HG02981 (cell line): ENCODE measurements around the gene TTC24.
"Not testable (repeated sequence)": the region's sequence is repeated elsewhere in the genome, so short reads cannot be mapped to it uniquely, and the experiment has no call there.

ENCODE experiments used
- ATAC-seq: cut with Tn5 transposase; IDR thresholded peaks from one replicate; pipeline ENCODE4 v1.9.1; 2021; ENCODE audit warnings: mild to moderate bottlenecking, moderate library complexity; ENCODE audit not compliant: unreplicated experiment

The TTC24 gene

GRCh38 chr1:156579472-156579871 lies at the start of gene TTC24:
TTC24 (plus strand) TSS chr1:156579723; CDS start chr1:156581365, 1,642 bp downstream.
- no peak for ATAC-seq

GRCh38 chr1:156530006-156530405 lies 49.5 kb upstream of the TTC24 start:
- no peak for ATAC-seq

- ATAC-seq = no peak
Observed at GRCh38 chr1:156532374-156532773, 47.1 kb upstream of the TTC24 start.

DNA sequence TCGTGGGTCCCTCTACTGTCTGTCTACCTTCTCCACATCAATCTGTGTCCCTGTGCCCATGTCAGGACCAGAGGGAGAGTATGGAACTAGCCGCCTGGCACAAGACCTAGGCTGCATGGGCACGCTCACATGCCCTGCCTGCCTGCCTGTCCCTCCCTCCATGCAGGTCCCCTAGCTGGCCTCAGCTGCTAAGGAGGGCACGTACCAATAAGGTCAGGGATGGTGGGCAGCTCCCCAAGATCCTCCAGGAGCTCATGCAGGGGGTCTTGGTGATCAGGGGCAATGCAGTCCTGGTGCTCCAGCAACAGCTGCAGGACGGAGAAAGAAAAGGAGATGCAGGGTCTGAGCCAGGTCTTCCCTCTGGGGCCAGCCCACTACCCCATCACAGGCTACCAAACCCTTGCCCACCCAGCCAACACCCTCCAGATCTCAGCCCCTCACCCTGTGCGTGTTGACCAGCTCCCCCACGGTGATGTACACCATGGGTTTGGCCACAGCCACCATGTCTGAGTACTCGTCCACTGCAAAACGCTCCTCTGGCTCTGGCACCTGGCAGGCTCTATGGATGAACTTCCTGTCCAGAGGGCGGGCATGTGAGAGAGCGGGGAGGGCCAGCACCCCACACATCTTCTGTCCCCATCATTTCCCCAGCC lies 45.8 kb upstream of the TTC24 start:
- ATAC-seq = no peak

GRCh38 chr1:156534424-156535060 lies 45.0 kb upstream of the TTC24 start:
- no peak for ATAC-seq

DNA sequence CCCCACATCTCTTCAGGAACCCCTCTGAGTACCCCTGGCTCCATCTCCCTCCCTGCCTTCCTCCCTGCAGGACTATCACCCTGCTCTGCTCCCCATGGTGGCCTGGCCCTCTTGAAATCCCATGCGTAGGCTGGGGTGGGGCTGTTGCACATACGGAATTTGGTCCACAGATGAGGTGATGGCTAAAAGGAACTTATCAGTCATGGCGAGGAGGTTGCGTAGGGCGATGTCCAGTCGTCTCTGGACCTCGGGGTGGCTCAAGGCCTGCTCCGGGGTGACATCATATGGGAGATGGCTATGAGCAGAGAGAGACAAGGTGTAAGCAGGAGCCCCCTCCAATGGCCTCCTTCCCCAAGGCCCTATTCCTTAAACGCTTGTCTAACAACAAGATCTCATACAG lies 42.5 kb upstream of the TTC24 start:
- ATAC-seq = no peak

DNA sequence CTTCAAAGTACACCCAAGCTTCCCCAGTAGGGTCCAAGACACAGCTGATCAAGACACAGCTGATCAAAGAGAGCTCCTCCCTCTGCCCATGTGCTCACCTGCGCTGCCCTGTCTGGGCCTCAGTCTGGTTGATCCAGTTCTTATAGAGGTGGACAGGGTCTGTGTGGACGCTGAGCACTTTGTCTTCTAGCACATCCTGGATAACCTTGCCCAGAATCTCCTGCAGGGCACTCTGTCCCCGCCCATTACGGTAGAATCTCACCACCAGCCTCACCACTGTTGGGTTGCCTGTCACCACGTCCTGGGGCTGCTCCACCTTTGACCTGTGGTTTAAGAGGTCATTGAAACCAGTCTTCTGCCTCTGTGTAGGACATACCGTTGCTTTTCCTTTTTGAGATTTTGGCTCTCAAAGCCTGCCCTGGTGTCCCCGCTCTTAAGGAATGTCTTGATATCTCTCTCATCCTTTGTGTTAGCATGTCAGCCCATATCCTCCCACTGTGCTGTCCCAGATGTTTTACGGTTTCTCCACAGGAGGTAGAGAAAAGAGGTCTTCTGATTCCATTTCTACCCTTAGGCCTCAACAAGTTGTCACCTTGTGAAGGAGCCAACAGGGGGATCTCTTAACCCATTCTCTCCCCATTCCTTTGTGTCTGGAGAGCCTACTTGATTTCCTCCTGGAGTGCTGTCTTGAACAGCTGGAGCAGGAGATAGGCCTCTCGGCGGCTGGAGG lies 40.6 kb upstream of the TTC24 start:
- ATAC-seq = no peak

- ATAC-seq = no peak
Observed at GRCh38 chr1:156539818-156540355, 39.6 kb upstream of the TTC24 start.

DNA sequence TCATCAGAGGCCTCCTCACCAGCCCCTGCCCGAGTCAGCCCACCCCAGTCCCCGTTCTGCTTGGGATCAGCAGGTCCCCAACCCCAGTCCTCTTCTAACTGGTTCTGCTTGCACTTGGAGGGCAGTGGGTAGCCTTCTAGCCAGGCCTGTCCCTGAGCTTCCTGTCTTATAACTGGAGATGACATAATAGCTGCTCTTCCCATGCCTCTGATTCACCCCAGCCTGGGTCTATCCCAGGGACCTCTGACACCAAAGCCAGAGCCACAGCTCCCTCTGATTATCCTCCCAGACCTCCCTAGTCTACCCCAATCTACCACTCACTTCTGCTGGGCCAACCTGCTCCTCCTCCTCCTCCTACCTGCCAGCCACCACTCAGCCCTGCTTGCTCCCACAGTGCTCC lies 38.6 kb upstream of the TTC24 start:
- ATAC-seq = no peak

- ATAC-seq = no peak
Observed at GRCh38 chr1:156543066-156543465, 36.5 kb upstream of the TTC24 start.

DNA sequence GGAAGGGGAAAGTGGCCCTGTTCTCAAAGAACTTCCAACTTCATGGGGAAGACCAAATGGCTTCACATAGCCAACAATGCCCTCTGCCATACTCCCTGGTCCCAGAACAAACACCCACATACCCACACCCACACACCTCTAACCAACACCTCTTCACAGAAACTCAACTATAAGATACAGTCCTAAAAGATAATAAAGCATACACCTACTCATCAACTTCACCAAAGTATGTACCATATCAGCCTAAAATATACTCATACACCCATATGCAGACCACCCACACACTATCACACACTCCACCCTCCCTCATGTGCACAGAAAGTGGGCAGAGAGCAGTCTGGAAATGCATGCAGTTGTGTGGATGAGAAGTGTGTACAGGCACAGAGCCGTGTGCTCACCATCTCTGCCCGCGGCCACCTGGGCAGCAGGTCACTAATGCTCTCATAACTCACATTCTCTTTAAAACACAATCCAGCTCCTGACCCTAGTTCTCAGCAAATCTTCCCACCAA lies 34.9 kb upstream of the TTC24 start:
- no peak for ATAC-seq

DNA sequence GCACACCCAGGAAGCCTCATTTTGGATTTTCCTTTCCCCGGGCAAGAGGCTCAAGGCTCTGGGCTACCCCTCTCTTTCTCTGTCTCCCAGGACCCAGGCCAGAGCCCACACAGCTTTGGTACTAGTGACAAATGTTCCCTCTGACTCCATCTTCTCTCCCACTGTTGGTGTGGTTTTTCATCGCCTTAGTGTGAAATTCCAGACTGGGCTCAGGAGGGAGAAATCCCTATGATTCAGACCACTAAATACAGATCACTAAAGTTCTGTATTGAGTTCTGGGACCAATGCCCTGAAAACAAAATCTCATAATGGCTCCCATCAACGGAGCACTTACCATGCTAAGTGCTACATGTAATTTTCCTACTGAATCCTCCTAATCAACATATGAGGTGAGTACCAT lies 33.3 kb upstream of the TTC24 start:
- no peak for ATAC-seq

DNA sequence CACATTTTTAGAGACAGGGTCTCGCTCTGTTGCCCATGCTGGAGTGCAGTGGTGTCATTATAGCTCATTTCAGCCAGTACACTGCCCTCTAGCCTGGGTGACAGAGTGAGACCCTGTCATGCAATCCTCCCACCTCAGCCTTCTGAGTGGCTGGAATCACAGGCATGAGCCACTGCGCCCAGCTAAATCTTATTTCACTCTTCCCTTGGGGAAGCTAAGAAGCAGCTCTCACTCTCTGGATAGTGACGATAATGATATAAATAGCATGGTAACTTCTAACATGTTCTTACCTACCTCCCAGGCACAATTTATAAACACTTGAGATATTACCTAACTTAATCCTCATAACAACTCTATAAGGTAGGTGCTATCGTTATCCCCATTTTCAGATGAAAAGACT lies 32.1 kb upstream of the TTC24 start:
- ATAC-seq = no peak

GRCh38 chr1:156547982-156548381 lies 31.5 kb upstream of the TTC24 start:
- ATAC-seq = no peak

DNA sequence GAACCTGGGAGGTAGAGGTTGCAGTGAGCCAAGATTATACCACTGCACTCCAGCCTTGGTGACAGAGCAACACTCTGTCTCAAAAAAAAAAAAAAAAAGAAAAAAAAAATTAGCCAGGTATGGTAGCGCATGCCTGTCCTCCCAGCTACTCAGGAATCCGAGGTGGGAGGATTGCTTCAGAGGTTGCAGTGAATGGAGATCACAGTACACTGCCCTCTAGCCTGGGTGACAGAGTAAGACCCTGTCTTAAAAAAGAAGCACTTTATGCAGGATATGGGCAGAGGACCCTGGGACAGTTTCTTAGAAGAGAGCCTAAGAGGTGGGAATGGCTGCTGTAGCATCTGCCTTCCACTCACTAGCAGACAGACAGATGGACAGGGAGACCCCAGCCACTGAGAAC lies 30.1 kb upstream of the TTC24 start:
- no peak for ATAC-seq

GRCh38 chr1:156549831-156550230 lies 29.7 kb upstream of the TTC24 start:
- no peak for ATAC-seq

- ATAC-seq = no peak
Observed at GRCh38 chr1:156550346-156550745, 29.2 kb upstream of the TTC24 start.

DNA sequence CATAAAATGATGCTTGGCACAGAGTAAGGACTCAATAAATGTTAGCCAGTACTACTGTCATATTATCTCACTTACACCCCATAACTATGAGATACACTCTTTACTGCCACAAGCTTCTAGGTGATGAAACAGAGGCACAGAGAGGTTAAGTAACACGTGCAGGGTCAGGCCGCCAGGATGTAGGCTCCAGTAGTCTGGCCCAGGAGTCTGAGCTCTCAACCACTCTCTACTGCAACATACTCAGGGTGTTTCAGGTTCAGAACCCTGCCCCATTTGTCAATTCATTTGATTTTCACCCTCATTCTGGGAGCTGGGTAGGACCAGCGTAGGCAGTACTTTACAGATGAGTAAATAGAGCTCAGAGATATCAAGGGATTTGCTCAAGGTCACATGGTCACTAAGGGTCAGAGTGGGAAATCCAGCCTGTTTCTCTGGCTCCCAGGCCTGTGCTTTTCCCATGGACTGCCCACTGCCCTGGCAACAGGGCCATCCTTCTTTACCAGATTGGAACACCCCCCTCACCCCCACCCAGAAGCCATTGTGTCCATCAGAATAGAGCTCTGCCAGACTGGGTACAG lies 28.4 kb upstream of the TTC24 start:
- ATAC-seq = no peak

DNA sequence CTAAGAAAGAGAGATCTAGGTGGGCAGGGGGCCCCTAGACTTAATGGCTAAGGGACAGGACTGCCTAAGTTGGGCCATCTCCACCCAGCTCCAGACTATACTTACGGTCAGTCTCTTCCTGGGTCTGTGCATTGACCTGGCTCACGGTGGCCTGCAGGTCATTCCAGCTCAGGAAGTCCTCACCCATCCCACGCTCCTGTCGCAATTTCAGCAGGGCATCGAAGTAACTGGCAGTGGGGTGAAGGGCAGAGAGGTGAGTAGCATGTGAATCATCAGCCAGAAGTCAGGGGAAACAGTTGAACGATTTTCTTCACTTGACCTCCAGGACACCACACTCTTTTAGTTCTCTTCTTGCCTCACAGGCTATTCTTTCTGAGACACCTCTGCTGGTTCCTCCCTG lies 27.7 kb upstream of the TTC24 start:
- ATAC-seq = no peak

DNA sequence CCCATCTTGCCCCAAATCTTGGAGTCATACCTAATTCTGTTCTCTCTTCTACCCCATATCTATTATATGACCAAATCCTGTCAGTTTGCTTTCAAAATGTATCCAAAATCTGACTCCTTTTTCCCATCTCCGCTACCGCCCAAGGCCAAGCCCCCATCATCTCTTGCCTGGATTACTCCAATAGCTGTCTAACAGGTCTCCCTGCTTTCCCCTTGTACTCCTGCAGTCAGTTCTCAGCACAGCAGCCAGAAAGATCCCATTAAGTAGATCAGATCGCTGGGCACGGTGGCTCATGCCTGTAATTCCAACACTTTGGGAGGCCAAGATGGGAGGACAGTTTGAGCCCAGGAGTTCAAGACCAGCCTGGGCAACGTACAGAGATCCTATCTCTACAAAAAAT lies 27.0 kb upstream of the TTC24 start:
- no peak for ATAC-seq

DNA sequence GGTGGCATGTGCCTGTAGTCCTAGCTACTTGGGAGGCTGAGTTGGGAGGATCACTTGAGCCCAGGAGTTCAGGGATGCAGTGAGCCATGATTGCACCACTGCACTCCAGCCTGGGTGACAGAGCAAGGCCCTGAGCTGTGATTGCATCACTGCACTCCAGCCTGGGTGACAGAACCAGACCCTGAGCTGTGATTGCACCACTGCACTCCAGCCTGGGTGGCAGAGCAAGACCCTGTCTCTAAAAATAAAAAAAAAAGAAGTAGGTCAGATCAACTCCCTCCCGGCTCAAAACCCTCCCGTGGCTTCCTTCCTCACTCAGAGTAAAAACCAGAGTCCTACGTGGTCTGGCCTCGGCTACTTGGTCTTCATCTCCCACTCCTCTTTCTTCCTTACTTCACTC lies 26.6 kb upstream of the TTC24 start:
- ATAC-seq = not testable (repeated sequence)
